Amniotic stem cell (primary cell): ENCODE results near the gene AGMO.

ENCODE experiments used
- DNase-seq: peaks from one replicate; lab custom pipeline; 2025; lab: John Stamatoyannopoulos, UW

Gene AGMO

GRCh38 chr7:15457990-15458955 lies 103.5 kb downstream of the AGMO start:
- no peak for DNase-seq

GRCh38 chr7:15452670-15453069 lies 109.1 kb downstream of the AGMO start:
- no peak for DNase-seq

- DNase-seq, result no peak
These were observed 115.1 kb downstream of the AGMO start for GRCh38 chr7:15446722-15447121.

GRCh38 chr7:15446280-15446679 lies 115.5 kb downstream of the AGMO start:
- DNase-seq, result no peak

- no peak for DNase-seq
These were observed 119.9 kb downstream of the AGMO start for GRCh38 chr7:15441915-15442314.

- DNase-seq, result no peak
These were observed 121.3 kb downstream of the AGMO start for GRCh38 chr7:15440482-15440881.

GRCh38 chr7:15439853-15440252 lies 122.0 kb downstream of the AGMO start:
- no peak for DNase-seq

- DNase-seq, result no peak
These were observed 128.7 kb downstream of the AGMO start for GRCh38 chr7:15433151-15433550.

GRCh38 chr7:15430911-15431310 lies 130.9 kb downstream of the AGMO start:
- DNase-seq, result no peak

GRCh38 chr7:15430191-15430590 lies 131.6 kb downstream of the AGMO start:
- DNase-seq, result no peak

GRCh38 chr7:15424468-15424867 lies 137.3 kb downstream of the AGMO start:
- no peak for DNase-seq

GRCh38 chr7:15419596-15419995 lies 142.2 kb downstream of the AGMO start:
- DNase-seq, result no peak

- DNase-seq, result no peak
These were observed 143.6 kb downstream of the AGMO start for GRCh38 chr7:15418264-15418663.

GRCh38 chr7:15417341-15417988 lies 144.3 kb downstream of the AGMO start:
- no peak for DNase-seq

GRCh38 chr7:15411019-15411418 lies 150.8 kb downstream of the AGMO start:
- DNase-seq, result no peak

- DNase-seq, result no peak
These were observed 153.9 kb downstream of the AGMO start for GRCh38 chr7:15407910-15408309.

- DNase-seq, result no peak
These were observed 158.1 kb downstream of the AGMO start for GRCh38 chr7:15403751-15404150.

GRCh38 chr7:15403315-15403714 lies 158.5 kb downstream of the AGMO start:
- no peak for DNase-seq

- DNase-seq, result no peak
These were observed 159.2 kb downstream of the AGMO start for GRCh38 chr7:15402436-15403136.

GRCh38 chr7:15400440-15400839 lies 161.4 kb downstream of the AGMO start:
- DNase-seq, result no peak

- DNase-seq, result no peak
These were observed 162.4 kb downstream of the AGMO start for GRCh38 chr7:15399441-15399840.

GRCh38 chr7:15397922-15398760 lies 163.7 kb downstream of the AGMO start:
- DNase-seq, result no peak
